ENCODE measurements around the gene RASGRP3. TPM values are rescaled to one million over a fixed set of nuclear protein-coding genes. Genes with fewer than 3 reads are reported as not detected.

Gene RASGRP3
- total RNA-seq, 1 experiment from 2014 or later: 0.34 TPM

- Histone ChIP-seq H3K27me3 (replicated peaks; ENCODE audit: insufficient read depth, low read depth, low read length, poor library complexity) (no peaks in the 10 kb centered on the region), H3K36me3 (ENCODE audit: insufficient read depth, low read length, poor library complexity, severe bottlenecking) (no peaks in the 10 kb centered on the region), H3K9me3 (ENCODE audit: low read depth, low read length, poor library complexity, severe bottlenecking) (no peaks in the 10 kb centered on the region), H3K4me1 (ENCODE audit: insufficient read depth, low read length, poor library complexity, severe bottlenecking) (no peaks in the 10 kb centered on the region), H3K27ac (ENCODE audit: low read depth, low read length, poor library complexity, severe bottlenecking) (no peak overlapping the region), H3K4me3 (ENCODE audit: low read depth, low read length, poor library complexity, severe bottlenecking) (no peak overlapping the region)
- no TSS peak for BruUV-seq (replicated peaks)
- TF ChIP-seq, protein P1, sequence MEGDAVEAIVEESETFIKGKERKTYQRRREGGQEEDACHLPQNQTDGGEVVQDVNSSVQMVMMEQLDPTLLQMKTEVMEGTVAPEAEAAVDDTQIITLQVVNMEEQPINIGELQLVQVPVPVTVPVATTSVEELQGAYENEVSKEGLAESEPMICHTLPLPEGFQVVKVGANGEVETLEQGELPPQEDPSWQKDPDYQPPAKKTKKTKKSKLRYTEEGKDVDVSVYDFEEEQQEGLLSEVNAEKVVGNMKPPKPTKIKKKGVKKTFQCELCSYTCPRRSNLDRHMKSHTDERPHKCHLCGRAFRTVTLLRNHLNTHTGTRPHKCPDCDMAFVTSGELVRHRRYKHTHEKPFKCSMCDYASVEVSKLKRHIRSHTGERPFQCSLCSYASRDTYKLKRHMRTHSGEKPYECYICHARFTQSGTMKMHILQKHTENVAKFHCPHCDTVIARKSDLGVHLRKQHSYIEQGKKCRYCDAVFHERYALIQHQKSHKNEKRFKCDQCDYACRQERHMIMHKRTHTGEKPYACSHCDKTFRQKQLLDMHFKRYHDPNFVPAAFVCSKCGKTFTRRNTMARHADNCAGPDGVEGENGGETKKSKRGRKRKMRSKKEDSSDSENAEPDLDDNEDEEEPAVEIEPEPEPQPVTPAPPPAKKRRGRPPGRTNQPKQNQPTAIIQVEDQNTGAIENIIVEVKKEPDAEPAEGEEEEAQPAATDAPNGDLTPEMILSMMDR (conservative IDR thresholded peaks at IDR 0.05; ENCODE audit: low read depth, low read length): no peak
- TF ChIP-seq EZH2 (IDR thresholded peaks at IDR 0.05; ENCODE audit: borderline replicate concordance, low read depth, low read length, poor library complexity, severe bottlenecking): no peak
- no peak for DNase-seq (ENCODE audit: low spot score)
- intact Hi-C loops (cut with micrococcal nuclease; ENCODE audit: unreplicated experiment): no loop called here
- POLR2A ChIA-PET (ENCODE audit: low non-redundant PET): no interaction called here
- CTCF ChIA-PET: no interaction called here
These were observed 82.9 kb downstream of the RASGRP3 start for GRCh38 chr2:33559328-33559727.

DNA sequence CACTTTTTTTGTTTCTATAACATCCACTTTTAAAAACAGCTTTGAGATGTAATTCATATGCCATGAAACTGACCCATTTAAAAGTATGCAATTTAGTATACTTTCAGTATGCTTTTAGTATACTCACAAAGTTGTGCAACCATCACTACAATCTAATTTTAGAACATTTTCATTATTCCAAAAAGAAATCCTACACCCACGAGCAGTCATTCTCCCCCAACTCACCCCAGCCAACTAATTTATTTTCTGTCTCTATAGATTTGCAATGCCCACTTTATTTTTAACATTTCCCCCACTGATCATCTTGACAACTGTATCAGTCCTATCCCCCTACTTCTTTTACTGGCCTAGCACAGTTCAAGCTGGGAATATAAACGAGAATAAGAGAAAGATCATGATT is 83.6 kb downstream of the RASGRP3 start:
- intact Hi-C loops (cut with micrococcal nuclease; ENCODE audit: unreplicated experiment): no loop called here
- ChIA-PET CTCF (interaction anchor here (0.6 kb wide), 1 partner anchor 786 kb away, joined by 4 read pairs; no protein-coding TSS in a partner anchor), POLR2A (ENCODE audit: low non-redundant PET) (no interaction called here)
- no peaks in the 10 kb centered on the region for H3K27me3 ChIP-seq (replicated peaks; ENCODE audit: insufficient read depth, low read depth, low read length, poor library complexity)
- no peaks in the 10 kb centered on the region for H3K36me3 ChIP-seq (ENCODE audit: insufficient read depth, low read length, poor library complexity, severe bottlenecking)
- H3K4me1 ChIP-seq (ENCODE audit: insufficient read depth, low read length, poor library complexity, severe bottlenecking): no peaks in the 10 kb centered on the region
- BruUV-seq (replicated peaks): no TSS peak
- no peak for TF ChIP-seq EZH2 (IDR thresholded peaks at IDR 0.05; ENCODE audit: borderline replicate concordance, low read depth, low read length, poor library complexity, severe bottlenecking)
- TF ChIP-seq, protein P1 (conservative IDR thresholded peaks at IDR 0.05; ENCODE audit: low read depth, low read length): no peak
- no peak overlapping the region for H3K4me3 ChIP-seq (ENCODE audit: low read depth, low read length, poor library complexity, severe bottlenecking)
- H3K9me3 ChIP-seq (ENCODE audit: low read depth, low read length, poor library complexity, severe bottlenecking): no peaks in the 10 kb centered on the region
- DNase-seq (ENCODE audit: low spot score): no peak
- no peak overlapping the region for H3K27ac ChIP-seq (ENCODE audit: low read depth, low read length, poor library complexity, severe bottlenecking)

- no peaks in the 10 kb centered on the region for H3K36me3 ChIP-seq (ENCODE audit: insufficient read depth, low read length, poor library complexity, severe bottlenecking)
- intact Hi-C loops (cut with micrococcal nuclease; ENCODE audit: unreplicated experiment): no loop called here
- CTCF ChIA-PET: no interaction called here
- no peak overlapping the region for H3K4me3 ChIP-seq (ENCODE audit: low read depth, low read length, poor library complexity, severe bottlenecking)
- no peaks in the 10 kb centered on the region for H3K27me3 ChIP-seq (replicated peaks; ENCODE audit: insufficient read depth, low read depth, low read length, poor library complexity)
- POLR2A ChIA-PET (ENCODE audit: low non-redundant PET): no interaction called here
- DNase-seq (ENCODE audit: low spot score): no peak
- no peaks in the 10 kb centered on the region for H3K9me3 ChIP-seq (ENCODE audit: low read depth, low read length, poor library complexity, severe bottlenecking)
- no TSS peak for BruUV-seq (replicated peaks)
- no peak for TF ChIP-seq EZH2 (IDR thresholded peaks at IDR 0.05; ENCODE audit: borderline replicate concordance, low read depth, low read length, poor library complexity, severe bottlenecking)
- TF ChIP-seq, protein P1 (conservative IDR thresholded peaks at IDR 0.05; ENCODE audit: low read depth, low read length): no peak
- H3K4me1 ChIP-seq (ENCODE audit: insufficient read depth, low read length, poor library complexity, severe bottlenecking): no peaks in the 10 kb centered on the region
- no peak overlapping the region for H3K27ac ChIP-seq (ENCODE audit: low read depth, low read length, poor library complexity, severe bottlenecking)
These were observed 85.4 kb downstream of the RASGRP3 start for GRCh38 chr2:33561872-33562271.
